Measurements from ENCODE around the gene PAQR4.

The PAQR4 gene

GRCh38 chr16:2946649-2947048 is 22.5 kb upstream of the PAQR4 start:
- TF ChIP-seq, protein P1, sequence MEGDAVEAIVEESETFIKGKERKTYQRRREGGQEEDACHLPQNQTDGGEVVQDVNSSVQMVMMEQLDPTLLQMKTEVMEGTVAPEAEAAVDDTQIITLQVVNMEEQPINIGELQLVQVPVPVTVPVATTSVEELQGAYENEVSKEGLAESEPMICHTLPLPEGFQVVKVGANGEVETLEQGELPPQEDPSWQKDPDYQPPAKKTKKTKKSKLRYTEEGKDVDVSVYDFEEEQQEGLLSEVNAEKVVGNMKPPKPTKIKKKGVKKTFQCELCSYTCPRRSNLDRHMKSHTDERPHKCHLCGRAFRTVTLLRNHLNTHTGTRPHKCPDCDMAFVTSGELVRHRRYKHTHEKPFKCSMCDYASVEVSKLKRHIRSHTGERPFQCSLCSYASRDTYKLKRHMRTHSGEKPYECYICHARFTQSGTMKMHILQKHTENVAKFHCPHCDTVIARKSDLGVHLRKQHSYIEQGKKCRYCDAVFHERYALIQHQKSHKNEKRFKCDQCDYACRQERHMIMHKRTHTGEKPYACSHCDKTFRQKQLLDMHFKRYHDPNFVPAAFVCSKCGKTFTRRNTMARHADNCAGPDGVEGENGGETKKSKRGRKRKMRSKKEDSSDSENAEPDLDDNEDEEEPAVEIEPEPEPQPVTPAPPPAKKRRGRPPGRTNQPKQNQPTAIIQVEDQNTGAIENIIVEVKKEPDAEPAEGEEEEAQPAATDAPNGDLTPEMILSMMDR (IDR thresholded peaks at IDR 0.05; ENCODE audit: low read length, missing control alignments): no peak
- no peak overlapping the region for H3K4me3 ChIP-seq (replicated peaks; ENCODE audit: low read depth, low read length)
- DNase-seq (ENCODE audit: low read depth): no peak

DNA sequence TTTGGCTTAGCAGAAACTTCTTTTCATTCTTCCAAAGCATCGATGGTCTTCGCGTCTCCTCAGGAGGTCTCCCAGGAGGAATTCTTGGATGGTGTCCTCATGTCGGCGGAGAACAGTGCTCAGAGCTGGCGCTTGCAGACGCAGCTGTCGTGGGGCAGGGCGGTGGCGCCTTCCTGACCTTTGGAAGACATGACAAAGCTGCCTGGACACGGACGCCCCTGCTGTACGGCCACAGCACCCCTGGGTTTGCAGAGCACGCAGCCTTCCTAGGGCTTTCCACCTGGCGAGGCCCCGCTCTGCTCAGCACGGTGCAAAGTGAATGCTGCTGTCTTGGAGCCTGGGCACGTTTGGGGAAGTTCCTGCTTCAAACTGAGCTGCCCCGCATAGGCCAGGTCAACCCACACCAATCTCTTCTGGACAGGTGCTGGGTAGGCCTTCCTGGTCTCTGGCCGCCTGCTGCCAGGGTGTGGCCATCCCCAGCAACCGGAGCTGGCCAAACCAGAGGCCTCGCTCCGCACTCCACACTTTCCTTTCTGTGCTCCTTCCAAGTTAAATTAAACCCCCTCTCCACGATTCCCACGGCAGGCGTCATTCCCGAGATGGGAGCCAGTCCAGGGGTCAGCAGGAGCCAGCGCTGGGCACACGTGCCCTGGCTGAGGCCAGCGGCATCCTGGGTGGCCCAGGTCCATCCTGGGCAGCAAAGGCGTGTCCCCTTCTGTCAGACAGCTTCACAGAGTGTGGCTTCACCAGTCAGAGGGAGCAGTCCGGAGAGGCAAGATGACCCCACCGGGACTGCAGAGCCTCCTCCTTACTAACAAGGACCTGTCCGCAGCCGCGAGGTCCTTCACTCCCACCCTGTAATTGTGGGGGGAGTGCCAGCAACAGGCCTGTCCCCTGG is 20.1 kb upstream of the PAQR4 start:
- TF ChIP-seq, protein P1 (IDR thresholded peaks at IDR 0.05; ENCODE audit: low read length, missing control alignments): no peak
- no peak overlapping the region for H3K4me3 ChIP-seq (replicated peaks; ENCODE audit: low read depth, low read length)
- DNase-seq (ENCODE audit: low read depth): no peak

- H3K4me3 ChIP-seq (replicated peaks; ENCODE audit: low read depth, low read length): no peak overlapping the region
- no peak for DNase-seq (ENCODE audit: low read depth)
- TF ChIP-seq, protein P1 (IDR thresholded peaks at IDR 0.05; ENCODE audit: low read length, missing control alignments): no peak
Measured at GRCh38 chr16:2949705-2950352, 19.3 kb upstream of the PAQR4 start.

DNA sequence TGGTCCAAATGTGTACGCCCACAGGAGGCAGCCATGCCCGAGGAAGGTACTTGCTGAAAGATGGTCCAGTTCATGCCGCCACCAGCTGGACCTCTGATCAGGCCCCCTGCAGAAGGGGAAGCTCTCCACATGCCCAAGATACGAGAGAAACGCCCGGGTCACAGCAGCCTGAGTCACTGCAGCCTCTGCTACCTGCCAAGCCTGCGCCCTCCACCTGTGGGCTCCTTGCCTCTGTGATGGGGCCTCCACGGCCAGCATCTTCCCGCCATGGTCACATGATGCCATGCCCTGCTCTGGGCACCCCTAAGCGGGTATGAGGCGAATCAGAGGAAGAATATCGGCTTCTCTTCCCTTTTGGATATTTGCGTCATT is 18.8 kb upstream of the PAQR4 start:
- no peak overlapping the region for H3K4me3 ChIP-seq (replicated peaks; ENCODE audit: low read depth, low read length)

DNA sequence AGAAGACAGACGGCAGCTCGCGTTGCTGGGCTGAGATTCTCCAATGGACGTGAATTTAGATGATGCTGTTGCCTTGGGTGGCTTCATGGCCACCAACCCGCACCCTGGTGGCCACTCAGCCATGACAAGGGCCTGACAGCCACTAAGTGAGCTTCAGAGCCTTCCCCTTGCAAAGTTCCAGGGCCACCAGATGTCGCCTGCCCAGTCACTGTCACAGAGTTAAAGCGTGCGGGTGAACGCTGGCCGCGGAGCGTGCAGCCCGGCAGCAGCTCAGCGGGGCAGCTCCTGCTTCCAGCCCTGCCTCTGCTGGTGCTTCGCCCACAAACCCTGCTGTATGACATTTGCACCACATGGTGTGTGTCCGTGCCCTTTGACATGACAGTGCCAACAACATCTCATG is 18.4 kb upstream of the PAQR4 start:
- DNase-seq (ENCODE audit: low read depth): no peak
- H3K4me3 ChIP-seq (replicated peaks; ENCODE audit: low read depth, low read length): no peak overlapping the region
- TF ChIP-seq, protein P1 (IDR thresholded peaks at IDR 0.05; ENCODE audit: low read length, missing control alignments): no peak

More for the DNA sequence above, 18.8 kb upstream of the PAQR4 start:
- no peak for DNase-seq (ENCODE audit: low read depth)
- TF ChIP-seq, protein P1 (IDR thresholded peaks at IDR 0.05; ENCODE audit: low read length, missing control alignments): no peak

GRCh38 chr16:2952679-2953078 is 16.5 kb upstream of the PAQR4 start:
- H3K4me3 ChIP-seq (replicated peaks; ENCODE audit: low read depth, low read length): no peak overlapping the region
- TF ChIP-seq, protein P1 (IDR thresholded peaks at IDR 0.05; ENCODE audit: low read length, missing control alignments): no peak
- DNase-seq (ENCODE audit: low read depth): no peak
